Measurements from ENCODE around the gene CAD. TPM values are rescaled to one million over a fixed set of nuclear protein-coding genes. Genes with fewer than 3 reads are reported as not detected.

The CAD gene
- total RNA-seq, 4 donors from 2014 or later = 9.0 to 28.8 (median 17.4) TPM

DNA sequence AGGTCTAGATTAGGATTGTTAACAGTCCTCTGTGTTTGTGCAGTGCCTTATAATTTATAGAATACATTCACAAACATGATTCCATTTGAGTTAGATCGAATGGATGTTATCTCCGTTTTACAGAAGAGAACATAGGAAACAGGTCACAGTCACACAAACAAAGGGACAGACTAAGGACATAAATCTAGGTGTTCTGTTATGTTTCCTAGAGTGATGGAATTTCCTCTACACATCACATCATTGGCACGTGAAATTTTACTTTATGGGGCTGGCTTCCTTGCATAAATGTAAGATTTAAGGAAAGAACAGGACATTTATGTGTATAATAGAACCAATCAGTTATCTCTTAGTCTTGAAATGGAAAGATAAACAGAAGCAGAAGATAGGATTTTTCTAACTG is 71.4 kb downstream of the CAD start:
- no peak for TF ChIP-seq POLR2A (IDR thresholded peaks at IDR 0.05)
- WGBS, 2 donors = 59 to 61% methylated on average over 3 of the region's 3 CpGs
- DNase-seq (ENCODE audit: low spot score in 2 of 2) = no peak
- H3K4me3 ChIP-seq (ENCODE audit: low read depth, poor library complexity, severe bottlenecking) = no peak overlapping the region
- intact Hi-C loops (cut with DNase I; ENCODE audit: low total_unique reads) = no loop called here

DNA sequence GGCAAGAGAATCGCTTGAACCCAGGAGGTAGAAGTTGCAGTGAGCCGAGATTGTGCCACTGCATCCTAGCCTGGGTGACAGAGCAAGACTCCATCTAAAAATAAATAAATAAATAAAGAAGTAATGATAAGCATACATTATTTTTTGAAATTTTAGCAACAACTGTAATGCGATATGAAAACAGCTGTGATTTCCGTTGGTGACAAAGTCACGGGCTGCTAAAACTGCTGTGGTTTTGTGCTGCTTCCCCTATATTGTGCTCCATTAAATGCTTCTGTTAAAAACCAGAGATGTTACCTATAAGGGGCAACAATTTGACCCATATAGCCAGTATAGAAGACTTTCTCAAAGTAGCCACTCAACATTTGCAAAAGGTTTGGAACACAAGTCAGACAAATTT is 73.4 kb downstream of the CAD start:
- intact Hi-C loops (cut with DNase I; ENCODE audit: low total_unique reads) = no loop called here
- TF ChIP-seq, protein P1, sequence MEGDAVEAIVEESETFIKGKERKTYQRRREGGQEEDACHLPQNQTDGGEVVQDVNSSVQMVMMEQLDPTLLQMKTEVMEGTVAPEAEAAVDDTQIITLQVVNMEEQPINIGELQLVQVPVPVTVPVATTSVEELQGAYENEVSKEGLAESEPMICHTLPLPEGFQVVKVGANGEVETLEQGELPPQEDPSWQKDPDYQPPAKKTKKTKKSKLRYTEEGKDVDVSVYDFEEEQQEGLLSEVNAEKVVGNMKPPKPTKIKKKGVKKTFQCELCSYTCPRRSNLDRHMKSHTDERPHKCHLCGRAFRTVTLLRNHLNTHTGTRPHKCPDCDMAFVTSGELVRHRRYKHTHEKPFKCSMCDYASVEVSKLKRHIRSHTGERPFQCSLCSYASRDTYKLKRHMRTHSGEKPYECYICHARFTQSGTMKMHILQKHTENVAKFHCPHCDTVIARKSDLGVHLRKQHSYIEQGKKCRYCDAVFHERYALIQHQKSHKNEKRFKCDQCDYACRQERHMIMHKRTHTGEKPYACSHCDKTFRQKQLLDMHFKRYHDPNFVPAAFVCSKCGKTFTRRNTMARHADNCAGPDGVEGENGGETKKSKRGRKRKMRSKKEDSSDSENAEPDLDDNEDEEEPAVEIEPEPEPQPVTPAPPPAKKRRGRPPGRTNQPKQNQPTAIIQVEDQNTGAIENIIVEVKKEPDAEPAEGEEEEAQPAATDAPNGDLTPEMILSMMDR (IDR thresholded peaks at IDR 0.05) = no peak
- no peak for TF ChIP-seq POLR2A (IDR thresholded peaks at IDR 0.05)
- no peak overlapping the region for H3K4me3 ChIP-seq (ENCODE audit: low read depth, poor library complexity, severe bottlenecking)
- 78 to 87% methylated on average over 5 of the region's 5 CpGs for WGBS, 2 donors
- no peak for DNase-seq (ENCODE audit: low spot score in 2 of 2)

DNA sequence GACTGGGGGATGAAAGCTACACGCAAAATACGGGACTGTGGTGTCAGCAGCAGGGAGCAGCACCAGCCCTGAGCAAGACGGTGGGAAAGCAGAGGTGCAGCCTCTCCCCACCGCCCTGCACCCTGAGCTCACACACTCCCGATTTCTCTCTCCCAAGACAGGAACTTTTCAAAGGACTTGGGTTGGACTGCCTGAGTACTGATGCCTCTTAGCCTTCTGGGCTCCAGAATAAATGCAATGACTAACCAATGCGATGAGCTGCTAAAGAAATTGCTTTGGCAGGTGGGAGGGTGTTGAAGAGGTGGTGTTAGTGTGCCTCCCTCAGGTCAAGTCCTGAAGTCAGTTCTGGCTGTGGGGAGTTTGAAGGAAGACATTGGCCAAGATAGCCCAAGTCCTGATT is 74.7 kb downstream of the CAD start:
- no peak overlapping the region for H3K4me3 ChIP-seq (ENCODE audit: low read depth, poor library complexity, severe bottlenecking)
- no peak for TF ChIP-seq POLR2A (IDR thresholded peaks at IDR 0.05)
- TF ChIP-seq, protein P1 (IDR thresholded peaks at IDR 0.05) = no peak
- intact Hi-C loops (cut with DNase I; ENCODE audit: low total_unique reads) = no loop called here
- no peak for DNase-seq (ENCODE audit: low spot score in 2 of 2)
- 45 to 55% methylated on average over 6 of the region's 6 CpGs for WGBS, 2 donors

Other genes starting within 250 kb of the CAD start
- gene MAPRE3, start 246.7 kb upstream of the CAD start, total RNA-seq = 10 to 100 TPM; 23.8 to 63.6 (median 35.7) TPM
- 10 to 100 TPM; 30.3 to 43.9 (median 32.0) TPM for gene TMEM214, start 184.4 kb upstream of the CAD start, total RNA-seq
- gene AGBL5, start 165.7 kb upstream of the CAD start, total RNA-seq = 10 to 100 TPM in 3 of 4 donors, 1 to 10 TPM in 1; 9.4 to 17.0 (median 16.4) TPM
- gene OST4, start 145.7 kb upstream of the CAD start, total RNA-seq = 100 to 1,000 TPM; 144 to 236 (median 195) TPM
- gene EMILIN1, start 138.8 kb upstream of the CAD start, total RNA-seq = 10 to 100 TPM in 1 of 4 donors, 1 to 10 TPM in 3; 3.6 to 17.9 (median 7.9) TPM
- gene KHK, start 130.6 kb upstream of the CAD start, total RNA-seq = 10 to 100 TPM in 1 of 4 donors, 1 to 10 TPM in 3; 2.5 to 10.4 (median 3.3) TPM
- 1 to 10 TPM in 1 of 4 donors, under 1 TPM in 3; 0.34 to 2.1 (median 0.48) TPM for gene CGREF1, start 98.2 kb upstream of the CAD start, total RNA-seq
- under 1 TPM in 2 of 4 donors, not detected in 2; 0.57 to 0.94 TPM for gene ABHD1, start 93.6 kb upstream of the CAD start, total RNA-seq
- gene PREB, start 82.7 kb upstream of the CAD start, total RNA-seq = 10 to 100 TPM; 41.2 to 76.5 (median 53.5) TPM
- not detected for gene PRR30, start 78.0 kb upstream of the CAD start, total RNA-seq
- not detected for gene TCF23, start 68.4 kb upstream of the CAD start, total RNA-seq
- 100 to 1,000 TPM; 107 to 121 (median 114) TPM for gene ATRAID, start 5.3 kb upstream of the CAD start, total RNA-seq
- 10 to 100 TPM; 11.6 to 24.6 (median 17.0) TPM for gene SLC5A6, start 5.1 kb upstream of the CAD start, total RNA-seq
- gene SLC30A3, start 45.7 kb downstream of the CAD start, total RNA-seq = under 1 TPM in 1 of 4 donors, not detected in 3; 0.15 TPM
- gene DNAJC5G, start 58.1 kb downstream of the CAD start, total RNA-seq = not detected
- not detected for gene TRIM54, start 65.1 kb downstream of the CAD start, total RNA-seq
- gene UCN, start 91.1 kb downstream of the CAD start, total RNA-seq = 1 to 10 TPM in 2 of 4 donors, under 1 TPM in 1, not detected in 1; 0.84 to 8.8 (median 1.3) TPM
- 10 to 100 TPM; 27.2 to 44.8 (median 37.0) TPM for gene MPV17, start 105.7 kb downstream of the CAD start, total RNA-seq
- 100 to 1,000 TPM in 1 of 4 donors, 10 to 100 TPM in 3; 54.3 to 125 (median 62.9) TPM for gene GTF3C2, start 139.4 kb downstream of the CAD start, total RNA-seq
- gene EIF2B4, start 153.0 kb downstream of the CAD start, total RNA-seq = 10 to 100 TPM; 49.3 to 64.3 (median 57.2) TPM
- gene SNX17, start 153.2 kb downstream of the CAD start, total RNA-seq = 100 to 1,000 TPM in 1 of 4 donors, 10 to 100 TPM in 3; 72.3 to 101 (median 80.2) TPM
- gene ZNF513, start 163.4 kb downstream of the CAD start, total RNA-seq = 10 to 100 TPM in 3 of 4 donors, 1 to 10 TPM in 1; 8.3 to 14.9 (median 11.5) TPM
- 10 to 100 TPM; 40.2 to 50.3 (median 48.1) TPM for gene PPM1G, start 192.2 kb downstream of the CAD start, total RNA-seq
- gene NRBP1, start 211.3 kb downstream of the CAD start, total RNA-seq = 10 to 100 TPM; 60.9 to 79.7 (median 68.3) TPM
- 10 to 100 TPM; 22.2 to 28.0 (median 25.6) TPM for gene KRTCAP3, start 225.0 kb downstream of the CAD start, total RNA-seq

Measured in lower leg skin (tissue), 4 donors.